Tibial artery (tissue), 4 donors: ENCODE data around the gene ADAP2.
"Not testable (repeated sequence)": the region's sequence is repeated elsewhere in the genome, so short reads cannot be mapped to it uniquely, and the experiment has no call there.

ENCODE experiments used
- DNase-seq, 2 donors: peaks; one replicate each; pipeline ENCODE4 v3.0.0-alpha.2; 2019
- H3K27ac ChIP-seq, 2 donors: fragments of 200-600 bp; sonication (generic) in 1 of 2; 1 replicate in 1 of 2; 2 replicates in 1 of 2; pipeline ENCODE4 v1.5.1; 2018 to 2019; ENCODE audit warnings: mild to moderate bottlenecking in 1 of 2
- H3K27me3 ChIP-seq, 2 donors: fragments of 200-600 bp; sonication (generic) in 1 of 2; one replicate each; pipeline versions ENCODE4 v1.5.1 to v1.6.0; 2016 to 2019
- H3K36me3 ChIP-seq, 3 donors: fragments of 200-600 bp; sonication (generic) in 2 of 3; one replicate each; pipeline ENCODE4 v1.5.1; 2016 to 2019; ENCODE audit warnings: mild to moderate bottlenecking in 2 of 3
- H3K4me1 ChIP-seq, 4 donors: fragments of 200-600 bp; sonication (generic) in 2 of 4; 1 replicate in 3 of 4; 2 replicates in 1 of 4; pipeline ENCODE4 v1.5.1; 2016 to 2019
- H3K4me3 ChIP-seq, 2 donors: fragments of 200-600 bp; sonication (generic) in 1 of 2; 1 replicate in 1 of 2; 2 replicates in 1 of 2; pipeline ENCODE4 v1.5.1; 2018 to 2019; ENCODE audit warnings: mild to moderate bottlenecking in 2 of 2
- H3K9me3 ChIP-seq, 3 donors: fragments of 200-600 bp; sonication (generic) in 1 of 3; one replicate each; pipeline ENCODE4 v1.5.1; 2016 to 2019
- intact Hi-C: fragments of 100-400 bp; cut with DNase I; formaldehyde crosslinking; loops from one replicate; pipeline ENCODE4 v1.15.0; 2023; ENCODE audit warnings: low total_unique reads
- TF ChIP-seq, protein P1 (sequence below), 2 experiments: fragments of 200-600 bp in 1 of 2; fragments of 450-650 bp in 1 of 2; IDR thresholded peaks; one replicate each; pipeline ENCODE4 v1.5.1; 2017 to 2019; ENCODE audit warnings: antibody characterized with exemption in 2 of 2, mild to moderate bottlenecking in 1 of 2, moderate library complexity in 1 of 2

ADAP2 gene

GRCh38 chr17:30969989-30970830 is 48.5 kb downstream of the ADAP2 start:
- no peaks in the 10 kb centered on the region for H3K9me3 ChIP-seq
- DNase-seq: peak in 1 of 2 donors; percentile 60
- peaks cover 0 to 16% (median 11%) of the 10 kb centered on the region in 4 donors for H3K4me1 ChIP-seq
- TF ChIP-seq, protein P1, sequence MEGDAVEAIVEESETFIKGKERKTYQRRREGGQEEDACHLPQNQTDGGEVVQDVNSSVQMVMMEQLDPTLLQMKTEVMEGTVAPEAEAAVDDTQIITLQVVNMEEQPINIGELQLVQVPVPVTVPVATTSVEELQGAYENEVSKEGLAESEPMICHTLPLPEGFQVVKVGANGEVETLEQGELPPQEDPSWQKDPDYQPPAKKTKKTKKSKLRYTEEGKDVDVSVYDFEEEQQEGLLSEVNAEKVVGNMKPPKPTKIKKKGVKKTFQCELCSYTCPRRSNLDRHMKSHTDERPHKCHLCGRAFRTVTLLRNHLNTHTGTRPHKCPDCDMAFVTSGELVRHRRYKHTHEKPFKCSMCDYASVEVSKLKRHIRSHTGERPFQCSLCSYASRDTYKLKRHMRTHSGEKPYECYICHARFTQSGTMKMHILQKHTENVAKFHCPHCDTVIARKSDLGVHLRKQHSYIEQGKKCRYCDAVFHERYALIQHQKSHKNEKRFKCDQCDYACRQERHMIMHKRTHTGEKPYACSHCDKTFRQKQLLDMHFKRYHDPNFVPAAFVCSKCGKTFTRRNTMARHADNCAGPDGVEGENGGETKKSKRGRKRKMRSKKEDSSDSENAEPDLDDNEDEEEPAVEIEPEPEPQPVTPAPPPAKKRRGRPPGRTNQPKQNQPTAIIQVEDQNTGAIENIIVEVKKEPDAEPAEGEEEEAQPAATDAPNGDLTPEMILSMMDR (IDR thresholded peaks at IDR 0.05): no peak
- H3K36me3 ChIP-seq: peaks cover 0 to 3% (median under 1%) of the 10 kb centered on the region in 3 donors
- H3K4me3 ChIP-seq: peak overlapping the region; percentile 79 to 99
- intact Hi-C loops: loop anchor here (5.0 kb wide), 1 partner anchor 42 kb away; no protein-coding TSS in a partner anchor
- peak overlapping the region; percentile 93 to 98 for H3K27ac ChIP-seq
- H3K27me3 ChIP-seq: no peaks in the 10 kb centered on the region

DNA sequence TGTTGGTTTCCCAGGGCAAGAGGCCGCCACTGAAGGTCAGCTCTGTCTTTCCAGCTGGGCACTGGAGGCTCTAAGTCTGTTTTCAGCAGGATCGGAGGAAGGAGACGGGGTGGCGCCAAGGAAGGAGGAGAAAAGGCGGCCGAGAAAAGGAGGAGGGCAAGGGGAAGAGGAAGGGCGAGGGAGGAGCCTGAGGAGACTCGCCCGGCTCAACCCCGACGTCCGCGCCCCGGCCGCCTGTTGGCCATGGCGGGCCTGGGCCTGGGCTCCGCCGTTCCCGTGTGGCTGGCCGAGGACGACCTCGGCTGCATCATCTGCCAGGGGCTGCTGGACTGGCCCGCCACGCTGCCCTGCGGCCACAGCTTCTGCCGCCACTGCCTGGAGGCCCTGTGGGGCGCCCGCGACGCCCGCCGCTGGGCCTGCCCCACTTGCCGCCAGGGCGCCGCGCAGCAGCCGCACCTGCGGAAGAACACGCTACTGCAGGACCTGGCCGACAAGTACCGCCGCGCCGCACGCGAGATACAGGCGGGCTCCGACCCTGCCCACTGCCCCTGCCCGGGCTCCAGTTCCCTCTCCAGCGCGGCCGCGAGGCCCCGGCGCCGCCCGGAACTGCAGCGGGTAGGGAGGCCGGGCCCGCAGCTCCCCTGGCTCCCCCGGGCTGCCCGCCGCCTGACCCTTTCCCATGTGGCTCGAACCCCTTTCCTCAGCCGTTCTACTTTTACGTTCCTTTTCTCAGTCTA is 49.3 kb downstream of the ADAP2 start, which contains the start of gene RNF135:
TSS of gene RNF135 (plus strand) at position 209 of the 737 bp plus-strand sequence. CDS start at position 244, 35 bp downstream.
- intact Hi-C loops: loop anchor here (5.0 kb wide), 1 partner anchor 41 kb away; no protein-coding TSS in a partner anchor
- TF ChIP-seq, protein P1 (IDR thresholded peaks at IDR 0.05): peak; percentile 45 to 72
- H3K27ac ChIP-seq: peak within 1 kb of the TSS; percentile 93 to 98
- H3K9me3 ChIP-seq: no peaks in the 10 kb centered on the region
- H3K27me3 ChIP-seq: no peaks in the 10 kb centered on the region
- H3K4me3 ChIP-seq: peak within 1 kb of the TSS; percentile 79 to 99
- peaks cover 0 to 16% (median 11%) of the 10 kb centered on the region in 4 donors for H3K4me1 ChIP-seq
- DNase-seq: peak; percentile 91 to 94
- peaks cover 0 to 9% (median 7%) of the 10 kb centered on the region in 3 donors for H3K36me3 ChIP-seq

DNA sequence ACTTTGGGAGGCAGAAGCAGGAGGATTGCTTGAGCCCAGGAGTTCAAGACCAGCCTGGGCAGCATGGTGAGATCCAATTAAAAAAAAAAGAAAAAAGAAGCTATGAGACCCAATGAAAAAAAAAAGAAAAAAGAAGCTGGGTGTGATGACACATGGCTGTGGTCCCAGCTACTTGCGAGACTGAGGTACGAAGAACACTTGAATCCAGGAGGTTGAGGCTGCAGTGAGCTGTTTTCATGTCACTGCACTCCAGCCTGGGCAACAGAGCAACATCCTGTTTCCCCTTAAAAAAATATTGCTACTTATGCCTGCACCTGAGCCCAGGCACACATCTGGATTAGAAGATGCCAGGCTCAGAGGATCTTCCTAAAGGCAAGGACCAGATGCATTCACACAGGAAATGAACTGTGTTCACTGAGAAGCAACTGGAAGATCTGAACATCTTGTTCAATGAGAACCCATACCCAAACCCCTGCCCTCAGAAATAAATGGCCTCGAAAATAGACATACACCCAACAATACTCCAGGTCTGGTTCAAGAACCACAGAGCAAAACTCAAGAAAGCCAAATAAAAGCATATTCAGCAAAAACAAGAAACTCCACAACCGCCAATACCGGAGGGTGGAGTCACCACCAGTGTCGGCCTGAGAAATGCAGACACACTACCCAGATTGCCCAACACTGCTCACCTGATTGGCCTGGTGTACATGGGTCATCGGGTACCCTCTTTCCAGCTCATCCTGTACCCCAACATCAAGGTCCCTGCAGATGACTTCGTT is 53.5 kb downstream of the ADAP2 start:
- Histone ChIP-seq H3K36me3 (peaks cover 0 to 9% (median 7%) of the 10 kb centered on the region in 3 donors), H3K9me3 (no peaks in the 10 kb centered on the region), H3K4me1 (peaks cover 0 to 16% (median 11%) of the 10 kb centered on the region in 4 donors), H3K27me3 (no peaks in the 10 kb centered on the region), H3K27ac (no peak overlapping the region), H3K4me3 (no peak overlapping the region)
- TF ChIP-seq, protein P1 (IDR thresholded peaks at IDR 0.05): no peak
- intact Hi-C loops: no loop called here
- no peak for DNase-seq

DNA sequence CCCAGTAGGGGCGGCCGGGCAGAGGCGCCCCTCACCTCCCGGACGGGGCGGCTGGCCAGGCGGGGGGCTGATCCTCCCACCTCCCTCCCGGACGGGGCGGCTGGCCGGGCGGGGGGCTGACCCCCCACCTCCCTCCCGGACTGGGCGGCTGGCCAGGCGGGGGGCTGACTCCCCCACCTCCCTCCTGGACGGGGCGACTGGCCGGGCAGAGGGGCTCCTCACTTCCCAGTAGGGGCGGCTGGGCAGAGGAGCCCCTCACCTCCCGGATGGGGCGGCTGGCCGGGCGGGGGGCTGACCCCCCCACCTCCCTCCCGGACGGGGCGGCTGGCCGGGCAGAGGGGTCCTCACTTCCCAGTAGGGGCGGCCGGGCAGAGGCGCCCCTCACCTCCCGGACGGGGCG is 58.2 kb downstream of the ADAP2 start:
- H3K36me3 ChIP-seq: peaks cover 6 to 14% (median 13%) of the 10 kb centered on the region in 3 donors
- H3K27ac ChIP-seq, H3K4me1 ChIP-seq, DNase-seq, intact Hi-C loops, H3K27me3 ChIP-seq, H3K4me3 ChIP-seq, H3K9me3 ChIP-seq: not testable (repeated sequence)

DNA sequence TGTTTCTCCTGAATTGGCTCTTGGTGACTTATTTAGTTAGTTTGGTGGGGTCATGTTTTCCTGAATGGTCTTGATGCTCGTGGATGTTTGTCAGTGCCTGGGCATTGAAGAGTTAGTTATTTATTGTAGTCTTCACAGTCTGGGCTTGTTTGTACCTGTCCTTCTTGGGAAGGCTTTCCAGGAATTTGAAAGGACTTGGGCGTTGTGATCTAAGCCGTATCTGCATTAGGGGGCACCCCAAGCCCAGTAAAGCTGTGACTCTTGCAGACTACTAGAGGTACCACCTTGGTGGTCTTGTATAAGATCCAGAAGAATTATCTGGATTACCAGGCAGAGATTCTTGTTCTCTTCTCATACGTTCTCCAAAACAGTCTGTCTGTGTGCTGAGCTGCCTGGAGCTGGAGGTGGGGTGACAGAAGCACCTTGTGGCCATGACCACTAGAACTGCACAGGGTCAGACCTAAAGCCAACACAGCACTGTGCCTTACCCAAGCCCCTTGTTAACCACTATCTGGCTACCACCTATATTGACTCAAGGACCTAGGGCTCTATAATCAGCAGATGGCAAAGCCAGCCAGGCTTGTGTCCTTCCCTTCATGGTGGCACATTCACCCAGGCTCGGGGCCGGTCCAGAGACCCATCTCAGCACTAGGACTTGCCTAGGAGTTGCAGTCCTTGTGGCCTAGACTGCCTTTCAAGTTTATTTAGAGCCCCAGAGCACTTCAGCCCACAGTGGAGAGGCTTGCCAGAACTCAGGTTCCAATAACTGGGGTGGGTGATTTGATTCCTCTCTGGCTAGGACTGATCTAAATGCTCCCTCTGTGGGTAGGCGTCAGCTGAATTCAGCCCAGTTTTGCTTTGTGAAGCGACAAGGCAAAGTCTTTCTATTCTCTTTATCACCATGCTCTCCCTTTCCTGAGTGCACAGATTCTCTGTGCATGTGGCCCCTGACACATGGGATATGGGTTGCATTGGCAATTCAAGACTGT is 60.1 kb downstream of the ADAP2 start:
- no peaks in the 10 kb centered on the region for H3K4me1 ChIP-seq
- H3K36me3 ChIP-seq: peaks cover 21 to 24% (median 22%) of the 10 kb centered on the region in 3 donors
- no peak overlapping the region for H3K27ac ChIP-seq
- TF ChIP-seq, protein P1 (IDR thresholded peaks at IDR 0.05): no peak
- intact Hi-C loops: no loop called here
- H3K4me3 ChIP-seq: no peak overlapping the region
- H3K9me3 ChIP-seq: no peaks in the 10 kb centered on the region
- no peak for DNase-seq
- H3K27me3 ChIP-seq: no peaks in the 10 kb centered on the region
